Stomach (tissue), 9 donors: ENCODE data around the gene NDUFA8. TPM values are rescaled to one million over a fixed set of nuclear protein-coding genes. Genes with fewer than 3 reads are reported as not detected.

Experiments used
- DNase-seq, 2 donors: peaks; one replicate each; pipeline versions ENCODE4 v3.0.0 to v3.0.0-alpha.2; 2013 to 2019
- H3K27ac ChIP-seq, 5 donors: fragments of 200-600 bp in 4 of 5; sonication (generic) in 4 of 5; one replicate each; pipeline ENCODE4 v1.5.1; 2013 to 2019; ENCODE audit warnings: mild to moderate bottlenecking in 1 of 5, moderate library complexity in 1 of 5
- H3K27me3 ChIP-seq, 3 donors: fragments of 200-600 bp; sonication (generic); one replicate each; pipeline ENCODE4 v1.5.1; 2017 to 2019; ENCODE audit warnings: mixed run types in 1 of 3
- H3K36me3 ChIP-seq, 4 donors: fragments of 200-600 bp; sonication (generic); 1 replicate in 3 of 4; 2 replicates in 1 of 4; pipeline ENCODE4 v1.5.1; 2016 to 2019
- H3K4me1 ChIP-seq, 4 donors: fragments of 200-600 bp; sonication (generic); one replicate each; pipeline ENCODE4 v1.5.1; 2016 to 2019
- H3K4me3 ChIP-seq, 4 donors: fragments of 200-600 bp; sonication (generic) in 3 of 4; one replicate each; pipeline ENCODE4 v1.5.1; 2016 to 2019; ENCODE audit warnings: mild to moderate bottlenecking in 1 of 4
- H3K9me3 ChIP-seq, 4 donors: fragments of 200-600 bp; sonication (generic); one replicate each; pipeline ENCODE4 v1.5.1; 2016 to 2019
- CTCF ChIP-seq, 7 experiments: fragments of 450-650 bp in 4 of 7; fragments of 200-600 bp in 3 of 7; sonication (generic) in 3 of 7; IDR thresholded peaks; one replicate each; pipeline ENCODE4 v1.5.1; 2016 to 2019; ENCODE audit warnings: antibody characterized with exemption in 7 of 7, control low read depth in 2 of 7, mild to moderate bottlenecking in 1 of 7
- EP300 ChIP-seq: sonication (generic); formaldehyde crosslinking; IDR thresholded peaks from one replicate; pipeline ENCODE4 v1.6.1; 2017; ENCODE audit warnings: antibody characterized with exemption
- POLR2A ChIP-seq, 4 donors: fragments of 450-650 bp; IDR thresholded peaks; one replicate each; pipeline ENCODE4 v1.6.1; 2016; ENCODE audit warnings: antibody characterized with exemption in 4 of 4, control low read depth in 2 of 4, mild to moderate bottlenecking in 1 of 4, moderate library complexity in 1 of 4
- POLR2AphosphoS5 ChIP-seq, 3 donors: sonication (generic); formaldehyde crosslinking; IDR thresholded peaks; one replicate each; pipeline ENCODE4 v1.6.1; 2016; ENCODE audit warnings: antibody characterized with exemption in 3 of 3
- WGBS, 5 donors: extraction: QIAGEN DNeasy Blood & Tissue Kit in 3 of 5; methylation state at CpG; one replicate each; pipeline versions ENCODE4 v1.1.5 to v1.1.7; 2013 to 2018; 5-methylcytosine and 5-hydroxymethylcytosine counted together
- intact Hi-C: fragments of 100-400 bp; cut with DNase I; formaldehyde crosslinking; loops from one replicate; pipeline ENCODE4 v1.15.1; 2023; ENCODE audit warnings: low total_unique reads
- polyA plus RNA-seq, 3 donors: library from polyadenylated mRNA; stranded (reverse); fragments of 200-250 nt; gene quantifications; one replicate each; pipeline ENCODE4 v1.2.3, GENCODE V29; 2013
- total RNA-seq, 5 donors: library from RNA; depleted of rRNA; stranded (reverse); fragments of >200 nt; gene quantifications; one replicate each; pipeline versions ENCODE4 v1.1.0 to v1.2.3, GENCODE V29; 2014 to 2016
- donor health status: healthy with polysubstance abuse.
- donor health status: Bipolar disorder and iron deficiency.
- donor health status: healthy.

NDUFA8 gene
- total and polyA plus RNA-seq, 8 donors: 10.5 to 130 (median 53.3) TPM

GRCh38 chr9:122186301-122186700, 26.7 kb upstream of the NDUFA8 start:
- H3K27ac ChIP-seq: no peak overlapping the region
- DNase-seq: peak in 1 of 2 donors; percentile 33
- 60 to 80% (median 68%) methylated on average over 5 of the region's 5 CpGs for WGBS, 5 donors
- no peak for TF ChIP-seq POLR2A (IDR thresholded peaks at IDR 0.05)
- TF ChIP-seq EP300: no peak
- no peak for TF ChIP-seq POLR2AphosphoS5 (IDR thresholded peaks at IDR 0.05)
- no peak for TF ChIP-seq CTCF (IDR thresholded peaks at IDR 0.05)
- H3K4me3 ChIP-seq: no peak overlapping the region
- peaks cover 0 to 10% (median 0%) of the 10 kb centered on the region in 4 donors for H3K4me1 ChIP-seq
- intact Hi-C loops: no loop called here
- H3K36me3 ChIP-seq: no peaks in the 10 kb centered on the region
- no peaks in the 10 kb centered on the region for H3K9me3 ChIP-seq
- peaks cover 0 to 10% (median 0%) of the 10 kb centered on the region in 3 donors for H3K27me3 ChIP-seq

GRCh38 chr9:122184551-122184950, 25.0 kb upstream of the NDUFA8 start:
- intact Hi-C loops: no loop called here
- DNase-seq: no peak
- no peak for TF ChIP-seq POLR2AphosphoS5 (IDR thresholded peaks at IDR 0.05)
- no peak for TF ChIP-seq POLR2A (IDR thresholded peaks at IDR 0.05)
- TF ChIP-seq CTCF (IDR thresholded peaks at IDR 0.05): no peak
- no peak for TF ChIP-seq EP300
- Histone ChIP-seq H3K4me3 (no peak overlapping the region), H3K27me3 (peaks cover 0 to 10% (median 0%) of the 10 kb centered on the region in 3 donors), H3K27ac (no peak overlapping the region), H3K4me1 (no peaks in the 10 kb centered on the region), H3K36me3 (no peaks in the 10 kb centered on the region), H3K9me3 (no peaks in the 10 kb centered on the region)
- 81 to 89% (median 82%) methylated on average over 1 of the region's 1 CpG for WGBS, 5 donors

GRCh38 chr9:122183501-122183900, 23.9 kb upstream of the NDUFA8 start:
- Histone ChIP-seq H3K9me3 (no peaks in the 10 kb centered on the region), H3K4me1 (no peaks in the 10 kb centered on the region), H3K27ac (no peak overlapping the region), H3K36me3 (no peaks in the 10 kb centered on the region), H3K27me3 (peaks cover 0 to 10% (median 0%) of the 10 kb centered on the region in 3 donors), H3K4me3 (no peak overlapping the region)
- TF ChIP-seq POLR2AphosphoS5 (IDR thresholded peaks at IDR 0.05): no peak
- DNase-seq: no peak
- intact Hi-C loops: no loop called here
- WGBS, 5 donors: 67 to 84% (median 75%) methylated on average over 7 of the region's 7 CpGs

- no peak overlapping the region for H3K4me3 ChIP-seq
- intact Hi-C loops: no loop called here
- no peak for TF ChIP-seq POLR2AphosphoS5 (IDR thresholded peaks at IDR 0.05)
- TF ChIP-seq EP300: no peak
- TF ChIP-seq POLR2A (IDR thresholded peaks at IDR 0.05): no peak
- no peak for TF ChIP-seq CTCF (IDR thresholded peaks at IDR 0.05)
- peaks cover 0 to 10% (median 0%) of the 10 kb centered on the region in 3 donors for H3K27me3 ChIP-seq
- H3K4me1 ChIP-seq: no peaks in the 10 kb centered on the region
- WGBS, 5 donors: 29 to 57% (median 33%) methylated on average over 4 of the region's 4 CpGs
- H3K36me3 ChIP-seq: no peaks in the 10 kb centered on the region
- no peak overlapping the region for H3K27ac ChIP-seq
- DNase-seq: no peak
- H3K9me3 ChIP-seq: no peaks in the 10 kb centered on the region
Measured at GRCh38 chr9:122180633-122181032, 21.1 kb upstream of the NDUFA8 start.

GRCh38 chr9:122179690-122180074, 20.1 kb upstream of the NDUFA8 start:
- no peak overlapping the region for H3K27ac ChIP-seq
- no peaks in the 10 kb centered on the region for H3K36me3 ChIP-seq
- peaks cover 0 to 10% (median 3%) of the 10 kb centered on the region in 3 donors for H3K27me3 ChIP-seq
- intact Hi-C loops: no loop called here
- DNase-seq: no peak
- no peak overlapping the region for H3K4me3 ChIP-seq
- no peaks in the 10 kb centered on the region for H3K4me1 ChIP-seq
- 61 to 81% (median 74%) methylated on average over 2 of the region's 2 CpGs for WGBS, 5 donors
- no peaks in the 10 kb centered on the region for H3K9me3 ChIP-seq
- TF ChIP-seq POLR2AphosphoS5 (IDR thresholded peaks at IDR 0.05): no peak
- TF ChIP-seq CTCF (IDR thresholded peaks at IDR 0.05): no peak
- no peak for TF ChIP-seq POLR2A (IDR thresholded peaks at IDR 0.05)
- no peak for TF ChIP-seq EP300
